Loucy (cell line): ENCODE data around the gene RBBP5.

Experiments used
- EZH2phosphoT487 ChIP-seq: fragments of 200-600 bp; IDR thresholded peaks from 2 replicates; pipeline ENCODE4 v1.6.1; 2018; ENCODE audit warnings: antibody characterized with exemption, mild to moderate bottlenecking, moderate library complexity, borderline replicate concordance
- TF ChIP-seq, protein P1 (sequence below): fragments of 200-600 bp; sonication (generic); conservative IDR thresholded peaks from 2 replicates; pipeline ENCODE4 v1.5.1; 2014; ENCODE audit warnings: mild to moderate bottlenecking, antibody characterized with exemption, low read length

- TF ChIP-seq, protein P1, sequence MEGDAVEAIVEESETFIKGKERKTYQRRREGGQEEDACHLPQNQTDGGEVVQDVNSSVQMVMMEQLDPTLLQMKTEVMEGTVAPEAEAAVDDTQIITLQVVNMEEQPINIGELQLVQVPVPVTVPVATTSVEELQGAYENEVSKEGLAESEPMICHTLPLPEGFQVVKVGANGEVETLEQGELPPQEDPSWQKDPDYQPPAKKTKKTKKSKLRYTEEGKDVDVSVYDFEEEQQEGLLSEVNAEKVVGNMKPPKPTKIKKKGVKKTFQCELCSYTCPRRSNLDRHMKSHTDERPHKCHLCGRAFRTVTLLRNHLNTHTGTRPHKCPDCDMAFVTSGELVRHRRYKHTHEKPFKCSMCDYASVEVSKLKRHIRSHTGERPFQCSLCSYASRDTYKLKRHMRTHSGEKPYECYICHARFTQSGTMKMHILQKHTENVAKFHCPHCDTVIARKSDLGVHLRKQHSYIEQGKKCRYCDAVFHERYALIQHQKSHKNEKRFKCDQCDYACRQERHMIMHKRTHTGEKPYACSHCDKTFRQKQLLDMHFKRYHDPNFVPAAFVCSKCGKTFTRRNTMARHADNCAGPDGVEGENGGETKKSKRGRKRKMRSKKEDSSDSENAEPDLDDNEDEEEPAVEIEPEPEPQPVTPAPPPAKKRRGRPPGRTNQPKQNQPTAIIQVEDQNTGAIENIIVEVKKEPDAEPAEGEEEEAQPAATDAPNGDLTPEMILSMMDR, result no peak
- TF ChIP-seq EZH2phosphoT487, result no peak
Measured at GRCh38 chr1:205091043-205091740, 30.6 kb downstream of the RBBP5 start.
